ENCODE measurements around the gene NDOR1.

NDOR1 gene

GRCh38 chr9:137199411-137200121 is 5.9 kb upstream of the NDOR1 start:
- no peak for DNase-seq

- peak; percentile 89 for DNase-seq
Measured at GRCh38 chr9:137200311-137201204, 4.9 kb upstream of the NDOR1 start, which contains the start of gene TPRN. Gene TPRN (minus strand): TSS chr9:137200741. CDS start chr9:137200711, 30 bp downstream.

GRCh38 chr9:137201205-137201868 is 4.2 kb upstream of the NDOR1 start:
- DNase-seq = no peak

- DNase-seq = no peak
Measured at GRCh38 chr9:137202966-137203365, 2.5 kb upstream of the NDOR1 start.

- no peak for DNase-seq
Measured at GRCh38 chr9:137204731-137205125, 772 bp upstream of the NDOR1 start.

GRCh38 chr9:137206602-137207001 is 1.1 kb downstream of the NDOR1 start:
- no peak for DNase-seq

GRCh38 chr9:137211532-137211931 is 6.0 kb downstream of the NDOR1 start:
- no peak for DNase-seq

GRCh38 chr9:137212520-137212919 is 7.0 kb downstream of the NDOR1 start:
- no peak for DNase-seq

- DNase-seq = no peak
Measured at GRCh38 chr9:137213160-137214060, 7.9 kb downstream of the NDOR1 start.

GRCh38 chr9:137214620-137215019 is 9.1 kb downstream of the NDOR1 start:
- no peak for DNase-seq

- no peak for DNase-seq
Measured at GRCh38 chr9:137215196-137215986, 9.9 kb downstream of the NDOR1 start.

GRCh38 chr9:137216188-137216965 is 10.9 kb downstream of the NDOR1 start:
- DNase-seq = no peak

- DNase-seq = no peak
Measured at GRCh38 chr9:137217276-137218211, 12.0 kb downstream of the NDOR1 start.

GRCh38 chr9:137218212-137218753 is 12.8 kb downstream of the NDOR1 start:
- no peak for DNase-seq

- DNase-seq = no peak
Measured at GRCh38 chr9:137218754-137219271, 13.3 kb downstream of the NDOR1 start.

- no peak for DNase-seq
Measured at GRCh38 chr9:137219757-137220316, 14.3 kb downstream of the NDOR1 start.

- DNase-seq = no peak
Measured at GRCh38 chr9:137220317-137221094, 15.0 kb downstream of the NDOR1 start.

GRCh38 chr9:137221095-137221505 is 15.6 kb downstream of the NDOR1 start:
- no peak for DNase-seq

All from activated gamma-delta T cell (primary cell).